Gastrocnemius medialis (tissue), 4 donors: Measurements from ENCODE around the gene PCSK5. TPM values are rescaled to one million over a fixed set of nuclear protein-coding genes. Genes with fewer than 3 reads are reported as not detected.

Experiments
- ATAC-seq, 2 donors: fragments of 150-250 bp; one replicate each; pipeline ENCODE4 v1.9.1; 2016
- DNase-seq, 2 donors: peaks; one replicate each; pipeline ENCODE4 v3.0.0-alpha.2; 2019
- H3K27ac ChIP-seq, 4 donors: fragments of 200-600 bp; sonication (generic); 1 replicate in 1 of 4; 2 replicates in 3 of 4; pipeline ENCODE4 v1.5.1; 2016 to 2018; ENCODE audit warnings: mild to moderate bottlenecking in 2 of 4, moderate library complexity in 1 of 4
- H3K27me3 ChIP-seq, 3 donors: fragments of 200-600 bp; sonication (generic) in 2 of 3; 1 replicate in 1 of 3; 2 replicates in 2 of 3; pipeline versions ENCODE4 v1.5.1 to v1.6.0; 2016 to 2019; ENCODE audit warnings: mild to moderate bottlenecking in 1 of 3, moderate library complexity in 1 of 3
- H3K36me3 ChIP-seq, 2 donors: fragments of 200-600 bp; sonication (generic) in 1 of 2; one replicate each; pipeline ENCODE4 v1.5.1; 2017 to 2018
- H3K4me1 ChIP-seq, 2 donors: fragments of 200-600 bp; sonication (generic) in 1 of 2; one replicate each; pipeline ENCODE4 v1.5.1; 2016 to 2017; ENCODE audit warnings: mild to moderate bottlenecking in 2 of 2
- H3K4me3 ChIP-seq, 4 donors: fragments of 200-600 bp; sonication (generic) in 3 of 4; 1 replicate in 1 of 4; 2 replicates in 3 of 4; pipeline ENCODE4 v1.5.1; 2016 to 2019; ENCODE audit warnings: mild to moderate bottlenecking in 2 of 4
- H3K9me3 ChIP-seq, 3 donors: fragments of 200-600 bp; sonication (generic) in 2 of 3; 1 replicate in 1 of 3; 2 replicates in 2 of 3; pipeline ENCODE4 v1.5.1; 2016 to 2019
- POLR2A ChIP-seq, 2 donors: fragments of 450-650 bp; IDR thresholded peaks; one replicate each; pipeline ENCODE4 v1.6.1; 2017; ENCODE audit warnings: antibody characterized with exemption in 2 of 2, mild to moderate bottlenecking in 2 of 2, moderate library complexity in 2 of 2
- in situ Hi-C, 4 donors: fragments of 200-750 bp; cut with MboI; loops; one replicate each; pipeline versions ENCODE4 v1.15.0 to v1.8.0; 2017; ENCODE audit warnings: low sequenced_read_pairs in 4 of 4
- intact Hi-C: fragments of 100-400 bp; cut with DNase I; formaldehyde crosslinking; loops from one replicate; pipeline ENCODE4 v1.15.1; 2023; ENCODE audit warnings: low total_unique reads
- total RNA-seq, 4 donors: library from RNA; depleted of rRNA; stranded (reverse); fragments of >200 nt; gene quantifications; one replicate each; pipeline versions ENCODE4 v1.1.0 to v1.2.3, GENCODE V29; 2016
- TF ChIP-seq, protein P1 (sequence below), 5 experiments: fragments of 450-650 bp in 3 of 5; fragments of 200-600 bp in 2 of 5; sonication (generic) in 2 of 5; IDR thresholded peaks in 4 of 5; conservative IDR thresholded peaks in 1 of 5; 1 replicate in 4 of 5; 2 replicates in 1 of 5; pipeline ENCODE4 v1.5.1; 2016 to 2019; ENCODE audit warnings: antibody characterized with exemption in 5 of 5, mild to moderate bottlenecking in 3 of 5, moderate library complexity in 3 of 5

PCSK5 gene
- total RNA-seq, 4 donors from 2014 or later = 1.3 to 8.3 (median 3.2) TPM

DNA sequence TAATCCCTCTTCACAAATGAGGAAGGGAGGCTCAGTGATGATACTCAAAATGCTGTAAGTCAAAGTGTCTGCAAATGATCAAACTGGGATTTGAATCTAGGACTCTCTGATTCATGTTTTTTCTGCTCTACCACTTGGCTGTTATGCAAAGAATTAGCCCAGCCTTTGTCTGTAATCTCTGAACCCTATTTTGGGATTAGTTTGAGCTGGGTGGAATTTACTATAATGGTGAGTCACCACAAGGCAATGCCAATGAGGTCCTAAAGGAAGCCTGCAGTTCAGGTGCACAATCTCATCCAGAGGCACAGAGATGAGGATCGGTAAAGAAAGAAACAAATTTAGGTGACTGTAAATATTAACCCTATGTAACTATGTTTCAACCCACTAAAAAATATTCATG is 474.6 kb downstream of the PCSK5 start:
- no peaks in the 10 kb centered on the region for H3K4me1 ChIP-seq
- ATAC-seq (no peak), DNase-seq (no peak)
- TF ChIP-seq, protein P1, sequence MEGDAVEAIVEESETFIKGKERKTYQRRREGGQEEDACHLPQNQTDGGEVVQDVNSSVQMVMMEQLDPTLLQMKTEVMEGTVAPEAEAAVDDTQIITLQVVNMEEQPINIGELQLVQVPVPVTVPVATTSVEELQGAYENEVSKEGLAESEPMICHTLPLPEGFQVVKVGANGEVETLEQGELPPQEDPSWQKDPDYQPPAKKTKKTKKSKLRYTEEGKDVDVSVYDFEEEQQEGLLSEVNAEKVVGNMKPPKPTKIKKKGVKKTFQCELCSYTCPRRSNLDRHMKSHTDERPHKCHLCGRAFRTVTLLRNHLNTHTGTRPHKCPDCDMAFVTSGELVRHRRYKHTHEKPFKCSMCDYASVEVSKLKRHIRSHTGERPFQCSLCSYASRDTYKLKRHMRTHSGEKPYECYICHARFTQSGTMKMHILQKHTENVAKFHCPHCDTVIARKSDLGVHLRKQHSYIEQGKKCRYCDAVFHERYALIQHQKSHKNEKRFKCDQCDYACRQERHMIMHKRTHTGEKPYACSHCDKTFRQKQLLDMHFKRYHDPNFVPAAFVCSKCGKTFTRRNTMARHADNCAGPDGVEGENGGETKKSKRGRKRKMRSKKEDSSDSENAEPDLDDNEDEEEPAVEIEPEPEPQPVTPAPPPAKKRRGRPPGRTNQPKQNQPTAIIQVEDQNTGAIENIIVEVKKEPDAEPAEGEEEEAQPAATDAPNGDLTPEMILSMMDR (IDR thresholded peaks at IDR 0.05 in 4 of 5, conservative IDR thresholded peaks at IDR 0.05 in 1 of 5) = no peak
- no peak for TF ChIP-seq POLR2A (IDR thresholded peaks at IDR 0.05)
- in situ Hi-C loops = no loop called here
- no peaks in the 10 kb centered on the region for H3K36me3 ChIP-seq
- H3K9me3 ChIP-seq = no peaks in the 10 kb centered on the region
- intact Hi-C loops = no loop called here
- H3K27me3 ChIP-seq = no peaks in the 10 kb centered on the region
- no peak overlapping the region for H3K4me3 ChIP-seq
- H3K27ac ChIP-seq = no peak overlapping the region

DNA sequence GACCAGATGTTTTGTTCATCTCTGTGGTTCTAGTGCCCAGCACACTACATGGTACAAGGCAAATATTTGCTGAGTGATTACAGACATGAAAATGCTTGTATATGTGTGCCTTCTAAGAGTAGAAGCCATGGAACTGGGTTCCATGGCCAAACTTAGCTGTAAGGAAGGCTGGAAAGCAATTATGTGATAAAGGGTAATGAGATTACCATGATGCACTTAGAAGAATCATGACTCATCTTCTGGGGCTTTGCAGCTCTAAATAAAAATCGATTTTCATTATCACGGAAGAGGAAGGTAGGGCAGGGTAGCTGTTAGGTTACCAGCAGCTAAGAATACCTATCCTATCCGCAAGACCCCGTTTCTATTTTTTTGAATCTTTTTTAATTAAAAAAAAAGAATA is 475.8 kb downstream of the PCSK5 start:
- ATAC-seq (no peak), DNase-seq (no peak)
- intact Hi-C loops = no loop called here
- TF ChIP-seq POLR2A (IDR thresholded peaks at IDR 0.05) = no peak
- TF ChIP-seq, protein P1 (IDR thresholded peaks at IDR 0.05 in 4 of 5, conservative IDR thresholded peaks at IDR 0.05 in 1 of 5) = no peak
- Histone ChIP-seq H3K27me3 (no peaks in the 10 kb centered on the region), H3K4me1 (no peaks in the 10 kb centered on the region), H3K9me3 (no peaks in the 10 kb centered on the region), H3K4me3 (no peak overlapping the region), H3K36me3 (no peaks in the 10 kb centered on the region), H3K27ac (no peak overlapping the region)
- in situ Hi-C loops = no loop called here

DNA sequence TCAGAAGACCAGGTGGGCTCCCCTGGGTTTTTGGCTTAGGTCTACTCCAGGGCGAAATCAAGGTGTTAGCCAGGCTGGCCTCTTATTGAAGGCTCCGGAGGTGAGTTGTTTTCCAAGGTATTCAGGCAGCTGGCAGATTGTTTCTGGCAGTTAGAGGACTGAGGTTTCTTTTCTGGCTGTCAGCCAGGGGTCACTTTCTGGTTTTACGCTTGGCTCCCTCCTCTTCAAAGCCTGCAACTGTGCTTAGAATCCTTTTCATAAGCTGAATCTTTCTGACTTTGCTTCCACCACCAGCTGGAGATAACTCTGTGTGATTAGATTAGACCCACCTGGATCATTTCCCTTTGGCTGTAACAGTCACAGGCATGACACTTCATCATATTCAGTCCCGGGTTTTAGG is 479.1 kb downstream of the PCSK5 start:
- Histone ChIP-seq H3K36me3 (no peaks in the 10 kb centered on the region), H3K27me3 (no peaks in the 10 kb centered on the region), H3K27ac (no peak overlapping the region), H3K4me1 (peaks cover 0 to 14% of the 10 kb centered on the region in 2 donors), H3K9me3 (no peaks in the 10 kb centered on the region), H3K4me3 (no peak overlapping the region)
- in situ Hi-C loops = no loop called here
- TF ChIP-seq POLR2A (IDR thresholded peaks at IDR 0.05) = no peak
- TF ChIP-seq, protein P1 (IDR thresholded peaks at IDR 0.05 in 4 of 5, conservative IDR thresholded peaks at IDR 0.05 in 1 of 5) = no peak
- no peak for DNase-seq
- ATAC-seq = no peak
- intact Hi-C loops = no loop called here

DNA sequence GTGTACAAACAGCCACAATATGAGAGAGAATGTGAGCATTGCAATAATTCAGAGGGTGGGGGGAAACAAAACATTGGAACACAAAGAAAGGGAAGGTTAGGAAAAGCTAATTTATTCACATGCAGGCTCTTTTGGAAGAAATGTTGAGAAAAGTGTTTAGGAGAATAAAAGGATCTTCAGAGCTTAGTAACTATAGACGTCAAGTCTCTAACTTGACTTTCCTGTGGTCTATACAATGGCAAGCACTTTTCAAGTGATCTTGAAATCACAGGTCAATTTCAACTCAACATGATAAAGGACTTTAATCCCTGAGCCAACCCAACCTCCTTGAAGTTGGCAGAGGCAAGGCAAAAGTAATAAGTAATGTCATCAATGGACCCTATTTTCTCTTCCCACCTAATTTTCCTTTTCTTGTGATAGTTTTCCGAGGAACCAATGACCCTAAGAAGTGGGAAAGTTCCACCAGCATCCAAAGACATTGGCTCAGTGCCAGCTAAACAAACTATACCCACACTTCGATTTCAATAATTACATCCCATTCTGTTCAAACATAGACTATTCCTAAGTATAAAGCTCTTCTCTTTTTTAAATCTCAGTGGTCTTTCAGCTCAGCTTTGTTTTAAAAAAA is 480.0 kb downstream of the PCSK5 start:
- TF ChIP-seq, protein P1 (IDR thresholded peaks at IDR 0.05 in 4 of 5, conservative IDR thresholded peaks at IDR 0.05 in 1 of 5) = no peak
- TF ChIP-seq POLR2A (IDR thresholded peaks at IDR 0.05) = no peak
- in situ Hi-C loops = no loop called here
- Histone ChIP-seq H3K4me3 (no peak overlapping the region), H3K36me3 (no peaks in the 10 kb centered on the region), H3K27me3 (no peaks in the 10 kb centered on the region), H3K27ac (no peak overlapping the region), H3K9me3 (no peaks in the 10 kb centered on the region), H3K4me1 (peaks cover 0 to 14% of the 10 kb centered on the region in 2 donors)
- ATAC-seq (no peak), DNase-seq (no peak)
- intact Hi-C loops = no loop called here

DNA sequence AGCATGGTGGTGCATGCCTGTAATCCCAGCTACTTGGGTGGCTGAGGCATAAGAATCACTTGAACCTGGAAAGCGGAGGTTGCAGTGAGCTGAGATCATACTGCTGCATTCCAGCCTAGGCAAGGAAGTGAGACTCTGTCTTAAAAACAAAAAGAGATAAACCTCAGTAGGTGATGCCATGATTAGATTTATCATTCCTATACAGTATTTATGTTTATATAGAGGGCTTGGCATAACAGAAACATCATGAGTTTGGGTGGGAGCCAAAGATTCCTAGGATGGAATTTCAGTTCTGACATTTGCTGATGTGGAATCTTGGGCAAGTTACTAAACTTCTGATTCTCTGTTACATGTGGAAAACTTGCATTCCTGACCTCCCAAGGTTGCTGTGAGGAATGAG is 481.4 kb downstream of the PCSK5 start:
- DNase-seq (no peak), ATAC-seq (no peak)
- intact Hi-C loops (no loop called here), in situ Hi-C loops (no loop called here)
- H3K27me3 ChIP-seq = no peaks in the 10 kb centered on the region
- peaks cover 0 to 14% of the 10 kb centered on the region in 2 donors for H3K4me1 ChIP-seq
- no peaks in the 10 kb centered on the region for H3K9me3 ChIP-seq
- H3K4me3 ChIP-seq = no peak overlapping the region
- TF ChIP-seq, protein P1 (IDR thresholded peaks at IDR 0.05 in 4 of 5, conservative IDR thresholded peaks at IDR 0.05 in 1 of 5) = no peak
- TF ChIP-seq POLR2A (IDR thresholded peaks at IDR 0.05) = no peak
- H3K27ac ChIP-seq = no peak overlapping the region
- H3K36me3 ChIP-seq = no peaks in the 10 kb centered on the region
